ENCODE results near the gene TUSC1.

DNA sequence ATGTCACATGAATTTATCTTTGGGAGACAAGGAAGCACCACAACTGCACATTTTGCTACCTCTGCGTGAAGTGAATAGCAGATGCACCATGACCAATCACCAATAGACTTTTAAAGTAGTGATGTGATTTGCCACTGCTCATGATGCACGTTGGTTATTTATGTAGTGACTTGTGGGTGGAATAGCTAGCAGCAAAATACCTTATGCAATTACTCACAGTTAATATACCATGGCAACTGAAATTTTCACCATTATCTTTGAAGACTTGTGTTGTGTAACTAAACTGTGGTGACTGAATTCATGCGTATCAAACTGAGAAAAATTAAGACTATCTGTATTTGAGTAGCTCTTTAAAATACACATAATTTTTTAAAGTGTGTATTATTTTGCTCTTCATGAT lies 46.2 kb upstream of the TUSC1 start:
- TF ChIP-seq POLR2AphosphoS5 (IDR thresholded peaks at IDR 0.05): no peak
- TF ChIP-seq, protein P1, sequence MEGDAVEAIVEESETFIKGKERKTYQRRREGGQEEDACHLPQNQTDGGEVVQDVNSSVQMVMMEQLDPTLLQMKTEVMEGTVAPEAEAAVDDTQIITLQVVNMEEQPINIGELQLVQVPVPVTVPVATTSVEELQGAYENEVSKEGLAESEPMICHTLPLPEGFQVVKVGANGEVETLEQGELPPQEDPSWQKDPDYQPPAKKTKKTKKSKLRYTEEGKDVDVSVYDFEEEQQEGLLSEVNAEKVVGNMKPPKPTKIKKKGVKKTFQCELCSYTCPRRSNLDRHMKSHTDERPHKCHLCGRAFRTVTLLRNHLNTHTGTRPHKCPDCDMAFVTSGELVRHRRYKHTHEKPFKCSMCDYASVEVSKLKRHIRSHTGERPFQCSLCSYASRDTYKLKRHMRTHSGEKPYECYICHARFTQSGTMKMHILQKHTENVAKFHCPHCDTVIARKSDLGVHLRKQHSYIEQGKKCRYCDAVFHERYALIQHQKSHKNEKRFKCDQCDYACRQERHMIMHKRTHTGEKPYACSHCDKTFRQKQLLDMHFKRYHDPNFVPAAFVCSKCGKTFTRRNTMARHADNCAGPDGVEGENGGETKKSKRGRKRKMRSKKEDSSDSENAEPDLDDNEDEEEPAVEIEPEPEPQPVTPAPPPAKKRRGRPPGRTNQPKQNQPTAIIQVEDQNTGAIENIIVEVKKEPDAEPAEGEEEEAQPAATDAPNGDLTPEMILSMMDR (IDR thresholded peaks at IDR 0.05): no peak
- no peak for TF ChIP-seq POLR2A (IDR thresholded peaks at IDR 0.05)
